ENCODE data around the gene MXD3.
"Not testable (repeated sequence)": the region's sequence is repeated elsewhere in the genome, so short reads cannot be mapped to it uniquely, and the experiment has no call there.

MXD3 gene

DNA sequence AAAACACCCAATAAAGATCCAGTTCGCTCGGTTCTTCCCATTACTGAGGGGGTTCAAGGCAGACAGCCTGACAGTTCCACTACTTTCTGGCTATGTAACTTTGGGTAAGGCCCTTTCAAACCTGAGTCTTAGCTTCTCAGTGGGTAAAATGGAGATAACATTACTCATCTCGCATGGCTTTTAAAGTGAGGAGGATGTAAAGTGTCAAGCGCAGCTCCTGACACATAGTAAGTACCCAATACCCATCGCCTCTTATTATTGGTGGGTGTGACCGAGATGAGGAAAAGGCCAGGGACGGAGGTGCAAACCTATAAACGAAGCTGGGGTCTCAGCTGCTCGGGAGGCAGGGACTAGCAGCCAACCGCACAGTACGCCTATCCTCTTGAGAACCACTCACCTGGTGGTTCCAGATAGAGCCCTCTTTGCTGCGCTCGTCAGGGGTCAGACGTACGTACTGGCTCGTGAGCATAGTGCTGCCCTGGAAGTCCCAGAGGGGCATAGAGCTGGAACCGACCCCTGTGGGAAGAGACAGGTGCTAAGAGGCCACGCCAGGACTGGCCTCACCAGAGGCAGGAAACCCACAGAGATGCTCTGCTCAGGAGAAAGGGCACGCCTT is 39.2 kb upstream of the MXD3 start:
- no peak for FAIRE-seq

DNA sequence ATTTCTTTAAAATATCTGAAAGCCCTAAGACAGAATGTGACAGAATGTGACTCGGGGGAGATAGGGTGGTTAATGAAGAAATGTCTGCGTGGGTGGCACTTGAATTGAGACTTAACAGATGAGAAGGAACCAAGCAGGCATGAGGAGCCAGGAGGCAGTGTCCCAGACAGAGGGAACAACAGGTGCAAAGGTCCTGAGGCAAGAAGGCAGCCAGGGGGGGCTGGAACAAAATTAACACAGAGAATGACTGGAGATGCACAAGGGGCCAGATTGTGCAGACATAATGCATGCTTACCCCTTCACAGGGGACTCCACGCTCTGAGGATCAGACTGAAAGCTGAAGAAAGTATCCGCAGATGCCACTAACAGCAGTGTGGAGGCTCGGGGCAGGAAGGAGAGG is 38.1 kb upstream of the MXD3 start:
- DNase-seq (ENCODE audit: insufficient read length, low spot score) (no peak), FAIRE-seq (no peak)
- TF ChIP-seq, protein P1, sequence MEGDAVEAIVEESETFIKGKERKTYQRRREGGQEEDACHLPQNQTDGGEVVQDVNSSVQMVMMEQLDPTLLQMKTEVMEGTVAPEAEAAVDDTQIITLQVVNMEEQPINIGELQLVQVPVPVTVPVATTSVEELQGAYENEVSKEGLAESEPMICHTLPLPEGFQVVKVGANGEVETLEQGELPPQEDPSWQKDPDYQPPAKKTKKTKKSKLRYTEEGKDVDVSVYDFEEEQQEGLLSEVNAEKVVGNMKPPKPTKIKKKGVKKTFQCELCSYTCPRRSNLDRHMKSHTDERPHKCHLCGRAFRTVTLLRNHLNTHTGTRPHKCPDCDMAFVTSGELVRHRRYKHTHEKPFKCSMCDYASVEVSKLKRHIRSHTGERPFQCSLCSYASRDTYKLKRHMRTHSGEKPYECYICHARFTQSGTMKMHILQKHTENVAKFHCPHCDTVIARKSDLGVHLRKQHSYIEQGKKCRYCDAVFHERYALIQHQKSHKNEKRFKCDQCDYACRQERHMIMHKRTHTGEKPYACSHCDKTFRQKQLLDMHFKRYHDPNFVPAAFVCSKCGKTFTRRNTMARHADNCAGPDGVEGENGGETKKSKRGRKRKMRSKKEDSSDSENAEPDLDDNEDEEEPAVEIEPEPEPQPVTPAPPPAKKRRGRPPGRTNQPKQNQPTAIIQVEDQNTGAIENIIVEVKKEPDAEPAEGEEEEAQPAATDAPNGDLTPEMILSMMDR (IDR thresholded peaks at IDR 0.05; ENCODE audit: insufficient read depth, missing control alignments): no peak

More for the DNA sequence above, 39.2 kb upstream of the MXD3 start:
- TF ChIP-seq, protein P1 (IDR thresholded peaks at IDR 0.05; ENCODE audit: insufficient read depth, missing control alignments): no peak
- no peak for DNase-seq (ENCODE audit: insufficient read length, low spot score)

DNA sequence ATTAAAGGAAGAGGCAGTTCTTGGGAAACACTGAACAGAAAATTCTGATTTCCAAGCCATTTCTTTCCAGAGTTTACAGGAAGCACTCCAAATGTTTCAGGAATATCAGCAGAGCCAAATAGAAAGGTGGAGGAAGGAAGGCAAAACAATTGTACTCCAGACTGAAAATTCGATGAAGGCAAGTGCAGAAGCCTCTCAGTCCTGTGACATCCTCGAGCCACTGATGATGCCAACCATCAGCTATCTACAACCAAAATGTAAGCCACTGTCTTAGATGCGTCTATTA is 37.6 kb upstream of the MXD3 start:
- DNase-seq (ENCODE audit: insufficient read length, low spot score) (no peak), FAIRE-seq (no peak)
- TF ChIP-seq, protein P1 (IDR thresholded peaks at IDR 0.05; ENCODE audit: insufficient read depth, missing control alignments): no peak

DNA sequence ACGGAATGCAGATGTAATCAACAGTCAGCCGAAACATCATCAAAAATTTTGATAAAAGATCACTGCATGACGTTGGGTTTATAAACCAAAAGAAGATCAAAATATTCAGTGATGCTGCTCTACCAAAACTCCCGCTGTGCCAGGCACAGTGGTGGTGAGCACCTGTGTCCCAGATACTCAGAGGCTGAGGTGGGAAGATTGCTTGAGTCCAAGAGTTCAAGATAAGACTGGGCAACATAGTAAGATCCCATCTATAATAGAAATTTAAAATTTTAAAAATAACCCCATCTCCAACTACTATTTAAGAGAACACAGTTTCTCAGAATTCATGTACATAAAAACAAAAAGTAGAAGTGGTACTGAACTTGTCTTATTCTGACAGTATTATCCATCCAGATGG is 36.0 kb upstream of the MXD3 start:
- TF ChIP-seq, protein P1 (IDR thresholded peaks at IDR 0.05; ENCODE audit: insufficient read depth, missing control alignments): no peak
- FAIRE-seq (no peak), DNase-seq (ENCODE audit: insufficient read length, low spot score) (no peak)

DNA sequence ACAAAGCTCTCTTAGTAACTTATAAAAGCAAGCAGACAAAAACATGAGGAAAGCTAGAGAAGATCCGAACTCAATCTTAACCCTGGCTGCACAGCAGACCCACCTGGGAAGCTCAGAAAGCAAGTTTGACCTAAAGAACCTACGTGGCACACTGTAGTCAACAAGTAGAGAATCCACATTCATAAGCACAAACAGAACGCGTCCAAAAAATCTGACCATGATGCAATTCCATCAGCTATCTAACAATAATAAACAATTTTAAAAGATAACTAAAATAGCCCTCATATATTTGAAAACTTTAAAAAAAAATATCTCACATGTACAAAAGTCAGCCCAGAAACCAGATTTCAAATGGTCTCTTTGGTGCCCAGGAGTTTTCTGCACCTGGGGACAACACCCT is 35.1 kb upstream of the MXD3 start:
- FAIRE-seq: no peak
- DNase-seq (ENCODE audit: insufficient read length, low spot score): no peak
- TF ChIP-seq, protein P1 (IDR thresholded peaks at IDR 0.05; ENCODE audit: insufficient read depth, missing control alignments): no peak

DNA sequence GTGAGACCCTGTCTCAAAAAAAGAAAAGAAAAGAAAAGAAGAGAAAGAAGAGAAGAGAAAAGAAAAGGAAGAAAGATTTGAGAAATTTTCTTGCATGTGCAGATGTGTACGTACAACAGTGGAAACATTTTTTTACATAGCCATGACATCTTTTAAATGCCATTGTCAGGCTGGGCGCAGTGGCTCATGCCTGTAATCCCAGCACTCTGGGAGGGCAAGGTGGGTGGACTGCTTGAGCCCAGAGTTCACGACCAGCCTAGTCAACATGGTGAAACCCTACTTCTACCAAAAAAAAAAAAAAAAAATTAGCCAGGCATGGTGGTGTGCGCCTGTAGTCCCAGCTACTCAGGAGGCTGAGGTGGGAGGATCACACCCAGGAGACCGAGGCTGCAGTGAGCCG is 33.2 kb upstream of the MXD3 start:
- TF ChIP-seq, protein P1 (IDR thresholded peaks at IDR 0.05; ENCODE audit: insufficient read depth, missing control alignments): no peak

DNA sequence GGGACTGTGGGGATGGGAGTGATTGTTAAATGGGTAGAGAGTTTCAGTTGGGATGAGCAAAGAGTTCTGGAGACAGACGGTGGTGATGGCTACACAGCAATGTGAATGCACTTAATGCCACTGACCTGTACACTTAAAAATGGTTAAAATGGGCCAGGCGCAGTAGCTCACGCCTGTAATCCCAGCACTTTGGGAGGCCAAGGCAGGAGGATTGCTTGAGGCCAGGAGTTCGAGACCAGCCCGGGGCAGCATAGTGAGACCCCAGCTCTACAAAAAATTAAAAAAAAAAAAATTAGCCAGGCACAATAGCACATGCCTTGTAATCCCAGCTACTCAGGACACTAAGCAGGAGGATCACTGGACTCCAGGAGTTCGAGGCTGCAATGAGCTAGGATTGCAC is 32.1 kb upstream of the MXD3 start:
- FAIRE-seq (no peak), DNase-seq (ENCODE audit: insufficient read length, low spot score) (no peak)
- TF ChIP-seq, protein P1 (IDR thresholded peaks at IDR 0.05; ENCODE audit: insufficient read depth, missing control alignments): no peak

More for the DNA sequence above, 33.2 kb upstream of the MXD3 start:
- DNase-seq (ENCODE audit: insufficient read length, low spot score): no peak
- no peak for FAIRE-seq

DNA sequence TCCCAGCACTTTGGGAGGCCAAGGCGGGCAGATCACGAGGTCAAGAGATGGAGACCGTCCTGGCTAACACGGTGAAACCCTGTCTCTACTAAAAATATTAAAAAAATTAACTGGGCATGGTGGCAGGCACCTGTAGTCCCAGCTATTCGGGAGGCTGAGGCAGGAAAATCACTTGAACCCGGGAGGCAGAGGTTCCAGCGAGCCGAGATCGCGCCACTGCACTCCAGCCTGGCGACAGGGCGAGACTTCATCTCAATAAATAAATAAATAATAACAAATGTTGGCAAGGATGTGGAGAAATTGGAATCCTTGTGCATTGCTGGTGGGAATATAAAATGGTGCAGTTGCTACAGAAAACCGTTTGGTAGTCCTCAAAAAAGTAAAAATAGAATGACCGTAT is 31.3 kb upstream of the MXD3 start:
- DNase-seq (ENCODE audit: insufficient read length, low spot score); FAIRE-seq: not testable (repeated sequence)
